Ovary (tissue), 3 donors: ENCODE measurements around the gene INHBA.

Source experiments
- CTCF ChIP-seq, 3 donors: fragments of 450-650 bp in 2 of 3; fragments of 200-600 bp in 1 of 3; IDR thresholded peaks; one replicate each; pipeline versions ENCODE4 v1.5.1 to v1.8.0; 2016 to 2022; ENCODE audit warnings: antibody characterized with exemption in 3 of 3, mild to moderate bottlenecking in 1 of 3
- POLR2A ChIP-seq: fragments of 450-650 bp; IDR thresholded peaks from one replicate; pipeline ENCODE4 v1.6.1; 2017; ENCODE audit warnings: antibody characterized with exemption, mild to moderate bottlenecking, moderate library complexity
- donor health status: DM: no; HTN: no; CAD: no.

DNA sequence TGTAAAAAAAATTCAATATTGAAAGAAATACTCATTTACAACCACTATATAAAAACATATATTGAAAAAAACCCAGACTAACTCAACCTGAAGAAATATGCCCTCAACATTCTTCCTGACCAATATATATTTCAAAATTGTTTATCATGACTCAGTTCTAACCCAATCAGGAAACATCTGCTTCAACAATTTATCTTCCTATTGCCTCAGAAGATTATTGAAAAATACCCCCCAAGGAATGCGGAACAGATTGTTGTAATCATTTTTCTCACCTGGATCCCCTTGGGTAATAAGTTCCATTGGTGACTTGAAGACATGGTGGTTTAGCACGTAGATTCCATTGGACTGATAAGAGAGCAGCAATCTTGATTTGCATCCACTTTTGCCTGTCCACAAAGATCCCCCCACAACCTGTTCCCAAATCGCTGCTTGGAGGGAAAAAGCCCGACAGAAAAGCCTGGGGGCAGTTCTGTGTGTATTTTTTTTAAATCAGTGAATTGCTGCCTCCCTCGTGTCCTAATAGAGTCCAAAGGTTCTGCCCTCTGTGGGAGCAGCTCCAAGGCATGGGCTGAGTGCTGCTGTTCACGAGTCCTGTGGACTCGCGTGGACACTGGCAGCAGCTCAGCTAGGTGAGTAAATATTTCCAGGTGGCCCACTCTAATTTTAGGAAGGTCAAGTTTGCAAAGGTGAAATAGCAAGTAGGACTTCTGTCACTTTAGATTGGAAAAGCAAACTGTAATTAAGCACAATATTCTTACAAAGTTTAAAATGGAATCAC is 5.9 kb upstream of the INHBA start:
- TF ChIP-seq CTCF (IDR thresholded peaks at IDR 0.05) = no peak
- no peak for TF ChIP-seq POLR2A
